ENCODE results near the gene SLC27A6. TPM values are rescaled to one million over a fixed set of nuclear protein-coding genes. Genes with fewer than 3 reads are reported as not detected.

The SLC27A6 gene
- total and polyA plus RNA-seq, 10 of the 15 experiments (the other 5 are each of a cell fraction or from before 2014, with no cell fraction given) = not detected

- Histone ChIP-seq H3K9ac (ENCODE audit: control insufficient read depth, insufficient read depth, low read length) (no peak overlapping the region), H3K27ac (ENCODE audit: control insufficient read depth, insufficient read depth) (no peak overlapping the region), H4K20me1 (ENCODE audit: control insufficient read depth, insufficient read depth) (no peaks in the 10 kb centered on the region), H3K4me1 (ENCODE audit: control insufficient read depth, insufficient read depth, low read length) (no peaks in the 10 kb centered on the region), H3K36me3 (ENCODE audit: control insufficient read depth in 2 of 2, insufficient read depth in 2 of 2, low read length in 1 of 2) (no peaks in the 10 kb centered on the region), H3K9me3 (replicated peaks; ENCODE audit: control insufficient read depth, insufficient read depth, low read length) (no peaks in the 10 kb centered on the region), H3K4me2 (ENCODE audit: control insufficient read depth, insufficient read depth) (no peak overlapping the region), H3K4me3 (no peak overlapping the region), H2AFZ (ENCODE audit: control insufficient read depth, low read depth, low read length) (no peak overlapping the region), H3K79me2 (ENCODE audit: control insufficient read depth, insufficient read depth, low read length) (no peaks in the 10 kb centered on the region), H3K27me3 (replicated peaks in 1 of 2; ENCODE audit: control insufficient read depth in 2 of 2, insufficient read depth in 2 of 2, low read length in 1 of 2) (no peaks in the 10 kb centered on the region)
- ATAC-seq = no peak
- no peak for FAIRE-seq
- CTCF ChIA-PET = no interaction called here
- in situ Hi-C loops (cut with MboI) = no loop called here
- SMC1A ChIA-PET (ENCODE audit: uncharacterized antibody, unreplicated experiment) = no interaction called here
- DNase-seq (ENCODE audit: low read depth, low spot score) = no peak
- 10% methylated on average over 4 of the region's 4 CpGs for WGBS (ENCODE audit: insufficient coverage, insufficient replicate concordance, low lambda C conversion rate, missing lambda C conversion rate)
- no TSS peak for BruUV-seq (replicated peaks)
- RAD21 ChIA-PET (ENCODE audit: unreplicated experiment) = no interaction called here
- POLR2A ChIA-PET = no interaction called here
- intact Hi-C loops (cut with micrococcal nuclease; ENCODE audit: unreplicated experiment) = no loop called here
- TF ChIP-seq E4F1 (IDR thresholded peaks at IDR 0.05; ENCODE audit: borderline replicate concordance, partially characterized antibody) = no peak
- no peak for TF ChIP-seq RFX5 (IDR thresholded peaks at IDR 0.05; ENCODE audit: low read depth, low read length)
- TF ChIP-seq NFYB (IDR thresholded peaks at IDR 0.05; ENCODE audit: insufficient read depth, low read depth, low read length) = no peak
- no peak for TF ChIP-seq E2F4 (IDR thresholded peaks at IDR 0.05; ENCODE audit: low read depth, low read length)
- no peak for TF ChIP-seq CHD1 (IDR thresholded peaks at IDR 0.05; ENCODE audit: low read depth, low read length)
- TF ChIP-seq, protein P1, sequence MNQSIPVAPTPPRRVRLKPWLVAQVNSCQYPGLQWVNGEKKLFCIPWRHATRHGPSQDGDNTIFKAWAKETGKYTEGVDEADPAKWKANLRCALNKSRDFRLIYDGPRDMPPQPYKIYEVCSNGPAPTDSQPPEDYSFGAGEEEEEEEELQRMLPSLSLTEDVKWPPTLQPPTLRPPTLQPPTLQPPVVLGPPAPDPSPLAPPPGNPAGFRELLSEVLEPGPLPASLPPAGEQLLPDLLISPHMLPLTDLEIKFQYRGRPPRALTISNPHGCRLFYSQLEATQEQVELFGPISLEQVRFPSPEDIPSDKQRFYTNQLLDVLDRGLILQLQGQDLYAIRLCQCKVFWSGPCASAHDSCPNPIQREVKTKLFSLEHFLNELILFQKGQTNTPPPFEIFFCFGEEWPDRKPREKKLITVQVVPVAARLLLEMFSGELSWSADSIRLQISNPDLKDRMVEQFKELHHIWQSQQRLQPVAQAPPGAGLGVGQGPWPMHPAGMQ (IDR thresholded peaks at IDR 0.05; ENCODE audit: borderline replicate concordance) = no peak
- no peak for TF ChIP-seq ZBTB33 (IDR thresholded peaks at IDR 0.05)
- TF ChIP-seq, protein P2, sequence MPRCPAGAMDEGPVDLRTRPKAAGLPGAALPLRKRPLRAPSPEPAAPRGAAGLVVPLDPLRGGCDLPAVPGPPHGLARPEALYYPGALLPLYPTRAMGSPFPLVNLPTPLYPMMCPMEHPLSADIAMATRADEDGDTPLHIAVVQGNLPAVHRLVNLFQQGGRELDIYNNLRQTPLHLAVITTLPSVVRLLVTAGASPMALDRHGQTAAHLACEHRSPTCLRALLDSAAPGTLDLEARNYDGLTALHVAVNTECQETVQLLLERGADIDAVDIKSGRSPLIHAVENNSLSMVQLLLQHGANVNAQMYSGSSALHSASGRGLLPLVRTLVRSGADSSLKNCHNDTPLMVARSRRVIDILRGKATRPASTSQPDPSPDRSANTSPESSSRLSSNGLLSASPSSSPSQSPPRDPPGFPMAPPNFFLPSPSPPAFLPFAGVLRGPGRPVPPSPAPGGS (IDR thresholded peaks at IDR 0.05; ENCODE audit: borderline replicate concordance, insufficient read depth, low read depth, low read length, poor library complexity, severe bottlenecking) = no peak
- TF ChIP-seq FOXM1 (IDR thresholded peaks at IDR 0.05; ENCODE audit: low read depth, low read length) = no peak
- TF ChIP-seq ZZZ3 (IDR thresholded peaks at IDR 0.05; ENCODE audit: control insufficient read depth, insufficient read length, low read depth) = no peak
- TF ChIP-seq, protein P3, sequence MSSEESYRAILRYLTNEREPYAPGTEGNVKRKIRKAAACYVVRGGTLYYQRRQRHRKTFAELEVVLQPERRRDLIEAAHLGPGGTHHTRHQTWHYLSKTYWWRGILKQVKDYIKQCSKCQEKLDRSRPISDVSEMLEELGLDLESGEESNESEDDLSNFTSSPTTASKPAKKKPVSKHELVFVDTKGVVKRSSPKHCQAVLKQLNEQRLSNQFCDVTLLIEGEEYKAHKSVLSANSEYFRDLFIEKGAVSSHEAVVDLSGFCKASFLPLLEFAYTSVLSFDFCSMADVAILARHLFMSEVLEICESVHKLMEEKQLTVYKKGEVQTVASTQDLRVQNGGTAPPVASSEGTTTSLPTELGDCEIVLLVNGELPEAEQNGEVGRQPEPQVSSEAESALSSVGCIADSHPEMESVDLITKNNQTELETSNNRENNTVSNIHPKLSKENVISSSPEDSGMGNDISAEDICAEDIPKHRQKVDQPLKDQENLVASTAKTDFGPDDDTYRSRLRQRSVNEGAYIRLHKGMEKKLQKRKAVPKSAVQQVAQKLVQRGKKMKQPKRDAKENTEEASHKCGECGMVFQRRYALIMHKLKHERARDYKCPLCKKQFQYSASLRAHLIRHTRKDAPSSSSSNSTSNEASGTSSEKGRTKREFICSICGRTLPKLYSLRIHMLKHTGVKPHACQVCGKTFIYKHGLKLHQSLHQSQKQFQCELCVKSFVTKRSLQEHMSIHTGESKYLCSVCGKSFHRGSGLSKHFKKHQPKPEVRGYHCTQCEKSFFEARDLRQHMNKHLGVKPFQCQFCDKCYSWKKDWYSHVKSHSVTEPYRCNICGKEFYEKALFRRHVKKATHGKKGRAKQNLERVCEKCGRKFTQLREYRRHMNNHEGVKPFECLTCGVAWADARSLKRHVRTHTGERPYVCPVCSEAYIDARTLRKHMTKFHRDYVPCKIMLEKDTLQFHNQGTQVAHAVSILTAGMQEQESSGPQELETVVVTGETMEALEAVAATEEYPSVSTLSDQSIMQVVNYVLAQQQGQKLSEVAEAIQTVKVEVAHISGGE (CRISPR knock-in tag; IDR thresholded peaks at IDR 0.05) = no peak
Observed at GRCh38 chr5:129041196-129041881, 76.1 kb downstream of the SLC27A6 start.
